ENCODE measurements around the gene VAMP5. TPM values are rescaled to one million over a fixed set of nuclear protein-coding genes. Genes with fewer than 3 reads are reported as not detected.

The VAMP5 gene
- total and polyA plus RNA-seq, 9 of the 15 experiments (the other 6 are each of a cell fraction or from before 2014, with no cell fraction given), result 0.54 to 1.9 (median 1.5) TPM; not detected in 2

DNA sequence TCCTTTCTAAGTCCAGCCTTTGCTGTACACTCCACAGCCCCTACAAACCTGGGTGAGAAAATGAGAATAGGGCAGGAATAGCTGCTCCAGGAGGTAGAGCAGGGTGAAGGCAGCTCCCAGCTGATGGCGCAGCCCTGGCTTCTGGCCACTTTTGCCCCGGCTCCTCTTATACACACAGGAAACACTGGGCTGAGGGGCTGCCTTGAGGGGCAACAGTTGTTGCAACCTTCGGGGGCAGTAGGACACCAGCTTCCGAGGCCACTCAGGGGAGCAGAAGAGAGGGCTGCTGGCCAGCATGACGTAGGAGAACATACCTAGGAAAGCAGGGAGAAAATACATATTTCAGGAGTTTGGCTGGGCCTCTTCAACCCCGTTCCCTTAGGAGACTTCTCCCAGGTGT lies 31.0 kb upstream of the VAMP5 start:
- POLR2A ChIA-PET, result interaction anchor here (16.3 to 24.3 kb wide), 2 partner anchors 8 to 135 kb away, joined by 358 to 1576 read pairs; partner anchors contain the start of genes CAPG, MAT2A and SH2D6
- Histone ChIP-seq H3K4me3 (no peak overlapping the region), H3K4me2 (ENCODE audit: insufficient read depth, low read length) (no peak overlapping the region), H4K20me1 (replicated peaks; ENCODE audit: control insufficient read depth, insufficient read depth, low read length) (no peaks in the 10 kb centered on the region), H3K9me1 (ENCODE audit: control insufficient read depth, insufficient read depth, low read length) (no peaks in the 10 kb centered on the region), H3K4me1 (replicated peaks in 1 of 2; ENCODE audit: control insufficient read depth in 2 of 2, insufficient read depth in 2 of 2, low read length in 2 of 2) (peaks cover 1 to 3% of the 10 kb centered on the region in 2 experiments; a peak in 3 of 5 replicates), H3K9me3 (replicated peaks; ENCODE audit: control insufficient read depth, insufficient read depth, low read depth, low read length) (no peaks in the 10 kb centered on the region), H3K27me3 (ENCODE audit: control insufficient read depth in 2 of 2, insufficient read depth in 2 of 2, low read length in 2 of 2) (no peaks in the 10 kb centered on the region), H3K27ac (ENCODE audit: extremely low read depth, low read depth, low read length) (no peak overlapping the region), H2AFZ (ENCODE audit: low read depth, low read length) (no peak overlapping the region), H3K9ac (ENCODE audit: insufficient read depth in 1 of 2, low read depth in 2 of 2, low read length in 2 of 2) (no peak overlapping the region), H3K79me2 (ENCODE audit: control insufficient read depth, insufficient read depth, low read length) (peaks cover 5% of the 10 kb centered on the region; the same call in 1 of the 3 replicates), H3K36me3 (ENCODE audit: control insufficient read depth, insufficient read depth, low read length) (peaks cover 86% of the 10 kb centered on the region)
- no peak for FAIRE-seq
- in situ Hi-C loops (cut with MboI) (no loop called here), intact Hi-C loops (cut with micrococcal nuclease) (loop anchor here (5.0 kb wide), 1 partner anchor 226 kb away; the partner anchor contains the start of gene TGOLN2)
- no peak for ATAC-seq
- WGBS (ENCODE audit: insufficient coverage, low coverage, missing lambda C conversion rate), result 81% methylated on average over 6 of the region's 6 CpGs
- no TSS peak for BruUV-seq (replicated peaks)
- DNase-seq (ENCODE audit: extremely low read depth in 1 of 4, low spot score in 3 of 4), result no peak
- CTCF ChIA-PET (ENCODE audit: low intra/inter-chr PET ratio), result interaction anchor here (2.7 to 4.5 kb wide), 2 partner anchors 132 to 161 kb away, joined by 32 to 63 read pairs; no protein-coding TSS in a partner anchor
- no peak for TF ChIP-seq BCOR (IDR thresholded peaks at IDR 0.05)
- TF ChIP-seq RAD51 (IDR thresholded peaks at IDR 0.05; ENCODE audit: borderline replicate concordance, low read depth), result no peak
- no peak for TF ChIP-seq RBBP5 (IDR thresholded peaks at IDR 0.05; ENCODE audit: borderline replicate concordance, insufficient read depth, low read length, poor library complexity, severe bottlenecking)
- TF ChIP-seq ZFX (CRISPR knock-in tag; IDR thresholded peaks at IDR 0.05), result no peak
- TF ChIP-seq HNRNPLL (IDR thresholded peaks at IDR 0.05; ENCODE audit: low read depth, low read length, poor library complexity, severe bottlenecking), result no peak
- no peak for TF ChIP-seq XRCC4 (IDR thresholded peaks at IDR 0.05; ENCODE audit: extremely low read depth, insufficient read depth, insufficient read length)
- no peak for TF ChIP-seq ZNF584 (CRISPR knock-in tag; IDR thresholded peaks at IDR 0.05; ENCODE audit: low read depth)
- TF ChIP-seq, protein P1, sequence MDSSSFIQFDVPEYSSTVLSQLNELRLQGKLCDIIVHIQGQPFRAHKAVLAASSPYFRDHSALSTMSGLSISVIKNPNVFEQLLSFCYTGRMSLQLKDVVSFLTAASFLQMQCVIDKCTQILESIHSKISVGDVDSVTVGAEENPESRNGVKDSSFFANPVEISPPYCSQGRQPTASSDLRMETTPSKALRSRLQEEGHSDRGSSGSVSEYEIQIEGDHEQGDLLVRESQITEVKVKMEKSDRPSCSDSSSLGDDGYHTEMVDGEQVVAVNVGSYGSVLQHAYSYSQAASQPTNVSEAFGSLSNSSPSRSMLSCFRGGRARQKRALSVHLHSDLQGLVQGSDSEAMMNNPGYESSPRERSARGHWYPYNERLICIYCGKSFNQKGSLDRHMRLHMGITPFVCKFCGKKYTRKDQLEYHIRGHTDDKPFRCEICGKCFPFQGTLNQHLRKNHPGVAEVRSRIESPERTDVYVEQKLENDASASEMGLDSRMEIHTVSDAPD (CRISPR knock-in tag; IDR thresholded peaks at IDR 0.05), result no peak
- no peak for TF ChIP-seq HDAC2 (IDR thresholded peaks at IDR 0.05)
- TF ChIP-seq RBM22 (IDR thresholded peaks at IDR 0.05; ENCODE audit: low read depth, low read length, poor library complexity, severe bottlenecking), result no peak
- no peak for TF ChIP-seq HCFC1 (IDR thresholded peaks at IDR 0.05; ENCODE audit: low read depth, low read length)
- TF ChIP-seq, protein P2, sequence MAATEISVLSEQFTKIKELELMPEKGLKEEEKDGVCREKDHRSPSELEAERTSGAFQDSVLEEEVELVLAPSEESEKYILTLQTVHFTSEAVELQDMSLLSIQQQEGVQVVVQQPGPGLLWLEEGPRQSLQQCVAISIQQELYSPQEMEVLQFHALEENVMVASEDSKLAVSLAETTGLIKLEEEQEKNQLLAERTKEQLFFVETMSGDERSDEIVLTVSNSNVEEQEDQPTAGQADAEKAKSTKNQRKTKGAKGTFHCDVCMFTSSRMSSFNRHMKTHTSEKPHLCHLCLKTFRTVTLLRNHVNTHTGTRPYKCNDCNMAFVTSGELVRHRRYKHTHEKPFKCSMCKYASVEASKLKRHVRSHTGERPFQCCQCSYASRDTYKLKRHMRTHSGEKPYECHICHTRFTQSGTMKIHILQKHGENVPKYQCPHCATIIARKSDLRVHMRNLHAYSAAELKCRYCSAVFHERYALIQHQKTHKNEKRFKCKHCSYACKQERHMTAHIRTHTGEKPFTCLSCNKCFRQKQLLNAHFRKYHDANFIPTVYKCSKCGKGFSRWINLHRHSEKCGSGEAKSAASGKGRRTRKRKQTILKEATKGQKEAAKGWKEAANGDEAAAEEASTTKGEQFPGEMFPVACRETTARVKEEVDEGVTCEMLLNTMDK (IDR thresholded peaks at IDR 0.05; ENCODE audit: borderline replicate concordance, insufficient read depth, low read depth, low read length, poor library complexity, severe bottlenecking), result no peak
- no peak for TF ChIP-seq SUPT5H (IDR thresholded peaks at IDR 0.05)
- TF ChIP-seq NR2C1 (IDR thresholded peaks at IDR 0.05), result no peak
- TF ChIP-seq NR2C1 (tag; IDR thresholded peaks at IDR 0.05), result no peak
- TF ChIP-seq, protein P3, sequence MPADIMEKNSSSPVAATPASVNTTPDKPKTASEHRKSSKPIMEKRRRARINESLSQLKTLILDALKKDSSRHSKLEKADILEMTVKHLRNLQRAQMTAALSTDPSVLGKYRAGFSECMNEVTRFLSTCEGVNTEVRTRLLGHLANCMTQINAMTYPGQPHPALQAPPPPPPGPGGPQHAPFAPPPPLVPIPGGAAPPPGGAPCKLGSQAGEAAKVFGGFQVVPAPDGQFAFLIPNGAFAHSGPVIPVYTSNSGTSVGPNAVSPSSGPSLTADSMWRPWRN (IDR thresholded peaks at IDR 0.05; ENCODE audit: low read depth), result no peak
- TF ChIP-seq COPS2 (conservative IDR thresholded peaks at IDR 0.05), result no peak

Measured in K562 (cell line).